Testis (tissue), 2 donors: ENCODE results near the gene NPHP4.

Source experiments
- POLR2A ChIP-seq: fragments of 450-650 bp; IDR thresholded peaks from one replicate; pipeline ENCODE4 v1.6.1; 2017; ENCODE audit warnings: antibody characterized with exemption, mild to moderate bottlenecking, moderate library complexity
- TF ChIP-seq, protein P1 (sequence below), 3 experiments: fragments of 450-650 bp in 2 of 3; fragments of 200-600 bp in 1 of 3; sonication (generic) in 1 of 3; IDR thresholded peaks; one replicate each; pipeline ENCODE4 v1.5.1; 2016 to 2019; ENCODE audit warnings: antibody characterized with exemption in 3 of 3, mild to moderate bottlenecking in 2 of 3, moderate library complexity in 1 of 3

GRCh38 chr1:5935026-5935425 lies 57.2 kb downstream of the NPHP4 start:
- TF ChIP-seq, protein P1, sequence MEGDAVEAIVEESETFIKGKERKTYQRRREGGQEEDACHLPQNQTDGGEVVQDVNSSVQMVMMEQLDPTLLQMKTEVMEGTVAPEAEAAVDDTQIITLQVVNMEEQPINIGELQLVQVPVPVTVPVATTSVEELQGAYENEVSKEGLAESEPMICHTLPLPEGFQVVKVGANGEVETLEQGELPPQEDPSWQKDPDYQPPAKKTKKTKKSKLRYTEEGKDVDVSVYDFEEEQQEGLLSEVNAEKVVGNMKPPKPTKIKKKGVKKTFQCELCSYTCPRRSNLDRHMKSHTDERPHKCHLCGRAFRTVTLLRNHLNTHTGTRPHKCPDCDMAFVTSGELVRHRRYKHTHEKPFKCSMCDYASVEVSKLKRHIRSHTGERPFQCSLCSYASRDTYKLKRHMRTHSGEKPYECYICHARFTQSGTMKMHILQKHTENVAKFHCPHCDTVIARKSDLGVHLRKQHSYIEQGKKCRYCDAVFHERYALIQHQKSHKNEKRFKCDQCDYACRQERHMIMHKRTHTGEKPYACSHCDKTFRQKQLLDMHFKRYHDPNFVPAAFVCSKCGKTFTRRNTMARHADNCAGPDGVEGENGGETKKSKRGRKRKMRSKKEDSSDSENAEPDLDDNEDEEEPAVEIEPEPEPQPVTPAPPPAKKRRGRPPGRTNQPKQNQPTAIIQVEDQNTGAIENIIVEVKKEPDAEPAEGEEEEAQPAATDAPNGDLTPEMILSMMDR (IDR thresholded peaks at IDR 0.05), result no peak
- TF ChIP-seq POLR2A, result no peak
